AG09319 (cell line): ENCODE results near the gene CENPP.

Experiments
- DNase-seq: peaks from one replicate; pipeline ENCODE4 v3.0.0-alpha.2; 2010; ENCODE audit warnings: low read depth; ENCODE audit errors: extremely low read depth
- CTCF ChIP-seq: IDR thresholded peaks from 2 replicates; pipeline ENCODE4 v1.5.1; 2011; ENCODE audit warnings: low read depth, mild to moderate bottlenecking, inconsistent platforms, low read length, moderate library complexity

The CENPP gene

GRCh38 chr9:92635760-92636159 lies 310.0 kb downstream of the CENPP start:
- TF ChIP-seq CTCF, result no peak
- no peak for DNase-seq

- DNase-seq, result no peak
- TF ChIP-seq CTCF, result no peak; the same call in none of the 2 replicates
These were observed 310.9 kb downstream of the CENPP start for GRCh38 chr9:92636627-92637026.

- TF ChIP-seq CTCF, result no peak
- no peak for DNase-seq
These were observed 311.6 kb downstream of the CENPP start for GRCh38 chr9:92637326-92637725.

GRCh38 chr9:92637886-92638620 lies 312.3 kb downstream of the CENPP start:
- no peak for TF ChIP-seq CTCF

GRCh38 chr9:92638621-92639101 lies 312.9 kb downstream of the CENPP start:
- no peak for DNase-seq
- no peak for TF ChIP-seq CTCF

More at GRCh38 chr9:92637886-92638620, 312.3 kb downstream of the CENPP start:
- DNase-seq, result no peak

GRCh38 chr9:92639124-92639523 lies 313.4 kb downstream of the CENPP start:
- TF ChIP-seq CTCF, result no peak
- no peak for DNase-seq

- DNase-seq, result no peak
- no peak for TF ChIP-seq CTCF
These were observed 314.1 kb downstream of the CENPP start for GRCh38 chr9:92639791-92640271.
